GM18505 (cell line): ENCODE results near the gene LAMA3.

Experiments used
- ATAC-seq: cut with Tn5 transposase; IDR thresholded peaks from one replicate; pipeline ENCODE4 v1.9.1; 2021; ENCODE audit not compliant: unreplicated experiment
- POLR2A ChIP-seq: IDR thresholded peaks from 4 replicates; pipeline ENCODE4 v1.6.1; 2011; ENCODE audit warnings: borderline replicate concordance; ENCODE audit not compliant: insufficient read depth, insufficient read length; ENCODE audit errors: extremely low read depth

Gene LAMA3

DNA sequence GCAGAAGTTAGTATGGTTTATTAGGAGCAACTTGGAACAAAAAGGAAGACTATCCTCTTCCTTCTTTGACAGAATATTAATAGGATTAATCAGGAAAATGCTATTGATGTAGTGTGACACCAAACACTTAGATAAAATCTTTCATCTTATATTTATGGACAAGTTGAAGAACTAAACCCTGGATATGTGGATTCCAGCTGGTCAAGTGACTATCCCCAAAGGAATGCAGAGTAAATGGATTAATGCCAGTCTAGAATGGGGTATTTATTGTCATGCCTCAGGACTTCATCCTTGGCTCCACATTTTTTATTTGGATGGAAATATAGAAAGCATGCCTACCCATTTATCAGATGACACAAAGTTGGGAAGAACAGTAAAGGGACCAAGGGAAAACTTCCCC, 201.3 kb downstream of the LAMA3 start:
- ATAC-seq = no peak
- TF ChIP-seq POLR2A = no peak

DNA sequence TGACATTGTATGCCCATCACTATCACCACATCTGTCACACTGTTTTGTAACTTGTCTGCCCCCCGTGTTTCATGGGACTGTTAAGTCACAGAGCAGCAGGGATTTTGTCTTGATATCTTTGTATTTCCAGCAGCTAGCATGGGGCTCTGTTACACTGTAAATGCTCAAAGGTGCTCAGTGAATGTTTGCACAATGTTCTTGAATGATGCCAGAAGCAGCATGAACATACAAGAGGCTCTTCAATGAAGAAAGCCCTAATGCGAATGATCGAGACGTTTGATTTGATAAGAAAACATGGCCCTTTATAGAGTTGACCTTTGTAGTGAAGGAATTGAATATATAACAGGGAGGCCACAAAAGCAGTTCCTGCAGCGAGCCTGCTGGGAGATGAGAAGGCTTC, 204.4 kb downstream of the LAMA3 start:
- ATAC-seq = no peak
- no peak for TF ChIP-seq POLR2A

DNA sequence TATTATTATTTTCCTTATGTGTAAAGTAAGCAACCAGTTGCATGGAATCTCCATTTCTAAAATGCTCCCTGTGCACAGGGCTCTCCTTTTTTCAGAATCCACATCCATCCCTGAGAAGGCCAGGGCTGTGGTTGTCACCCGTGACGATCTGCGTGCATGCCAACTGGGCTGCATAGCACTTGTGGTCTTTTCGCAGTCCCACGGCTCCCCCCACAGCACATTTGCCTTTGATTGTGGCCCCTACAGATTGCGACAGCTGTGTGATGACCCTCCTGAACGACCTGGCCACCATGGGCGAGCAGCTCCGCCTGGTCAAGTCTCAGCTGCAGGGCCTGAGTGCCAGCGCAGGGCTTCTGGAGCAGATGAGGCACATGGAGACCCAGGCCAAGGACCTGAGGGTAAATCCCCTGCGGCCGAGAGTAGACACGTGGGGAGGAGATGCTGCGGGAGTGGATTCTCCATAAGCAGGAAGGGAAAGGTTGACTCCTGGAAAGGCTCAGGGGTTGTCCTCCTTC, 205.5 kb downstream of the LAMA3 start:
- ATAC-seq = no peak
- no peak for TF ChIP-seq POLR2A

DNA sequence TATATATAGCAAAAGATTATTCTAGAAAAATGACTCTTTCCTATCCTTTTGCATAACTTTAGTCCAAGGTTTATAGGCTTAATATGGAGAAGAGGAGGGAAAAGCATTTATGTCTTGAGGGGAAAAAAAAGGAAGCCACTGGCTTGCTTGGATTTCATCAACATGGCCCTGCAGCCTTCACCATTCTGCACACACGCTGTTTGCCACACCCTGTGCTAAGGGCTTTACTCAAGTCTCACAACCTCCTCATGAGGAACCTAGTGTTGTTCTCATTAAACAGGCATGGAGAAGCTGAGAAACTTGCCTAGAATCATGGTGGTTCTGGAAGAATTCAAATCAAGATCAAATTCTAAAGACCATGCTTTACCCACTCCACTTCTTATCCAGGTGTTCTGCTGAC, 208.0 kb downstream of the LAMA3 start:
- no peak for ATAC-seq
- no peak for TF ChIP-seq POLR2A

- TF ChIP-seq POLR2A = no peak
Observed at GRCh38 chr18:23897733-23898132, 208.5 kb downstream of the LAMA3 start.

DNA sequence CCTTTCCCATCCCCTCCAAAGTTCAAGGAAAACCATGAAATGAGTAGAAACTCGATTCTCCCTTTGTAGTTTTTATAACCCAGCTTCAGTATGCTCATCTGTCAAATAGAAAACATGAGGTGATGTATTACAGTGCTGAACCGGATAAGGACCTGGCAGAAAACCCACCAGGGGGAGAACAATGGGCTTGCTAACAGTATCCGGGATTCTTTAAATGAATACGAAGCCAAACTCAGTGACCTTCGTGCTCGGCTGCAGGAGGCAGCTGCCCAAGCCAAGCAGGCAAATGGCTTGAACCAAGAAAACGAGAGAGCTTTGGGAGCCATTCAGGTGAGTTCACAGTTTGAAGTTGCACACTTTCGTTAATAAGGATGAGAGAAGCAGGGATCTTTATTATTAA, 211.7 kb downstream of the LAMA3 start:
- TF ChIP-seq POLR2A = no peak
- ATAC-seq = no peak

More at GRCh38 chr18:23897733-23898132, 208.5 kb downstream of the LAMA3 start:
- no peak for ATAC-seq

- TF ChIP-seq POLR2A = no peak
- no peak for ATAC-seq
Observed at GRCh38 chr18:23902396-23902795, 213.1 kb downstream of the LAMA3 start.

- no peak for TF ChIP-seq POLR2A
- no peak for ATAC-seq
Observed at GRCh38 chr18:23903971-23904370, 214.7 kb downstream of the LAMA3 start.

DNA sequence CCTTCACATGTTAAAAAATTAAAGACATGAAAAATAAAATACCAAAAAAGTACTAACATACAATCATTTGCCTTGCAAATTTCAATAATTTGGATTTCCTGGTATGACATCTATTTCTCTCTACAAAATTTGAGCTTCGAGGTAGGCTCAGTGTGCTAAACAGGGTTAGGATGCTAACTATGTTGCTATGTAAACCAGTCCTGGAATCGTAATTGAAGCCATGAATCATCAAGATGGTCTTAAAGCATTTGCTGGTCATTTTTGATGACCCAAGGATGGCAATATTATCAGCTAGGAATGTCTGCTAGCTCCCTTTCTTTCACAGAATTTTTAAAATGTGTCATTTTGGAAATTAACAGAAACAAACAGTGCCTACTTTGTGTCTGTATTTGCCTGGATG, 217.4 kb downstream of the LAMA3 start:
- no peak for ATAC-seq
- TF ChIP-seq POLR2A = no peak

GRCh38 chr18:23908827-23909226, 219.6 kb downstream of the LAMA3 start:
- no peak for ATAC-seq
- no peak for TF ChIP-seq POLR2A

- ATAC-seq = no peak
- TF ChIP-seq POLR2A = no peak
Observed at GRCh38 chr18:23910032-23910431, 220.8 kb downstream of the LAMA3 start.

- TF ChIP-seq POLR2A = no peak
- ATAC-seq = no peak
Observed at GRCh38 chr18:23912356-23912755, 223.1 kb downstream of the LAMA3 start.

DNA sequence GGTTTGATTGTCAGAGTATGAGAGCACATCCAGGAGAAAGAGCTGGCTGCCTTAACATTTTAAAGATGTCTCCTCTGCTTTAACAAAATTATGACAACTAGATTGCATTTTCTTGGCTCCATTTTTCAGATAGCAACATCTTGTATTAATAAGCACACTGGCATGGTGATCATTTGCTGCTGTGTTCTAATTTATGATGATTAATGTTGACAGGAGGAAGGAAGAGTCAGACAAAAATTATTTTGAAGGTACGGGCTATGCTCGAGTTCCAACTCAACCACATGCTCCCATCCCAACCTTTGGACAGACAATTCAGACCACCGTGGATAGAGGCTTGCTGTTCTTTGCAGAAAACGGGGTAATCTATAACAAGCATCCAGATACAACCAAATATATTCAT, 227.1 kb downstream of the LAMA3 start:
- no peak for TF ChIP-seq POLR2A
- no peak for ATAC-seq

GRCh38 chr18:23918395-23919032, 229.3 kb downstream of the LAMA3 start:
- TF ChIP-seq POLR2A = no peak
- no peak for ATAC-seq

- no peak for ATAC-seq
- TF ChIP-seq POLR2A = no peak
Observed at GRCh38 chr18:23920054-23920453, 230.8 kb downstream of the LAMA3 start.

DNA sequence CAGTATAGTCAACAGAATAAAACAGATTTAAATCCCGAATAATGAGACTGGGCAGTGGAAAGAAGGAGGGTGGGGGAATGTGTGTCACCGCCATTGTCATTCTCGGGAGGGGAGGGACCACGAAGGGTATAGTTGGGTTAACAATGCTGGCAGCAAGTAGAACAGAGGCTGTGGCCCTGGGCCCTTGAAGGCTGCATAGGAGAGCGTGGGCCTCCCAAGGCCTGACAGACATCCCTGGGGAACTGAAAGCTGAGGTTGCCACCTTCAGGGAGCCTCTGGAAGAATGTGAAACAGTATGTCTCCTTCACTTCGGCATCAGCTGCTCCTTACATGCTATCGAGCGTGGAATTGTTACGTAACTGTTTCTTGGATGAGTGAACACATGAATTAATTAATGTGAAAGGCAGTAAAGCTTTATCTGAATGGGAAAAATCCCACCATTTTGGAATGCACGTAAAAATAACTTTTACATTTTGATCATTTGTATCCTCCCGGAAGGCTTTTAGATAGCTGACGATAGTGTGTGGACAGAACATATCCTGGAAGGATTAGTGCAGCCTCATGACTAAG, 232.5 kb downstream of the LAMA3 start:
- ATAC-seq = no peak
- no peak for TF ChIP-seq POLR2A

DNA sequence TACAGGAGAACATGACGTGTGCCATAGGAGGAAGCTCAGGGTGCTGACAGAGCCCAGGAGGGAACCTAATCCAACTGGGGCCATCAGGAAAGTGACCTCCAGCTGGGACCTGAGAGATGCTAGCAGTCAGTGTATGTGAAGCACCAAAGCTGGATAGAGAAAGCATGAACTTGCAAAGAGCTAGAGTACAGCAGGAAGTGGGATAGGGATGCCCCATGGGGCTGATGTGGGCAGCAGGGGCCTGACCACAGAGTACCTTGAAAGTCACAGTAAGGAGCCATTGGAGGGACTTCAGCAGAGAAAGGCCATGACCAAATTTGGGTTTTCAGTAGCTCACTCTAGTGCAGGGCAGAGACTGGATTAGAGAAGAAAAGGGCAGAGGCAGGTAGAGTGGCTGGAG, 233.7 kb downstream of the LAMA3 start:
- ATAC-seq = no peak
- no peak for TF ChIP-seq POLR2A
